ENCODE results near the gene SAMD4B. TPM values are rescaled to one million over a fixed set of nuclear protein-coding genes. Genes with fewer than 3 reads are reported as not detected.

The SAMD4B gene
- total and polyA plus RNA-seq, 5 experiments from 2014 or later, result 5.4 to 55.2 (median 12.3) TPM

GRCh38 chr19:39403331-39404312 lies 61.4 kb downstream of the SAMD4B start:
- ATAC-seq (peak; percentile 29 to 35), DNase-seq (peak; percentile 87 to 99 (median 94))
- Mint-ChIP-seq H3K27ac (peak overlapping the region; percentile 94 to 100 (median 98)), H3K4me3 (peak overlapping the region; percentile 79 to 98 (median 87)), H3K4me1 (peaks cover 29 to 69% (median 60%) of the 10 kb centered on the region in 4 donors), H3K9me3 (no peaks in the 10 kb centered on the region), H3K27me3 (peaks cover 0 to 3% (median 0%) of the 10 kb centered on the region in 5 donors), H3K36me3 (peaks cover 2 to 16% (median 15%) of the 10 kb centered on the region in 3 donors)
- POLR2A ChIA-PET, result interaction anchor here (0.7 to 11.2 kb wide), 9 partner anchors 9 to 1313 kb away, joined by 3 to 258 read pairs (median 7); partner anchors contain the start of genes COQ8B, ITPKC, MED29 and PAF1

DNA sequence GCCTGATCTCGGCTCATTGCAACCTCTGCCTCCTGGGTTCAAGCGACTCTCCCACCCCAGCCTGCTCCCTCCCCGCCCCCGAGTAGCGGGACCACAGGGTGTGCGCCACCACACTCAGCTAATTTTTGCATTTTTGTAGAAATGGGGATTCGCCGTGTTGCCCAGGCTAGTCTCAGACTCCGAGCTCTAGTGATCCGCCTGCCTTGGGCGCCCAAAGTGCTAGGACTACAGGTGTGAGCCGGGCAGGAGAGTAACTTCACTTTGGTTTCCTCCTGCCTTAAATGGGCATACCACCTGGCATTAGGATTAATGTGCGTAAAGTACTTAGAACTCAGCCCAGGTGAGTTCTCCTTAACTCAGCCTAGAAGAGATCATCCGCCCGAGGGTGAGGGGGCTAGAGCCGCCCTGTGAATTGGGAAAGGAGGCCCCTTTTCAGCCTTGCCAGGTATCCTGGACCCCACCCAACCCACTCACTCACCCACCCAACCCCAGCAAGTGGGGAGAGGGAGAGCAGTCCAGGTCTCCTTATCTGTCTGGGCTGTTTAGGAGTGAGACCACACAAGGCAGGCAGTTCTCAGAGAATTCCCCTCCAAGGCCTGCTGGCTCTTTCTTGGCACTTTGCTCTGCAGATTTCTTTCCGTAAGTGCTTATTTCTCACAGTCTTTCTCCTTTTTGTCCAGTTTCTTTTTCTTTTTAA lies 63.2 kb downstream of the SAMD4B start:
- ATAC-seq, result no peak
- DNase-seq, result peak in 3 of 10 donors; percentile 22 to 39 (median 38)
- peak overlapping the region; percentile 79 to 98 (median 92) for H3K4me3 Mint-ChIP-seq
- peaks cover 0 to 2% (median 0%) of the 10 kb centered on the region in 9 donors for H3K9me3 Mint-ChIP-seq
- H3K36me3 Mint-ChIP-seq, result peaks cover 6 to 19% (median 18%) of the 10 kb centered on the region in 3 donors
- peaks cover 0 to 3% (median 0%) of the 10 kb centered on the region in 5 donors for H3K27me3 Mint-ChIP-seq
- peak overlapping the region; percentile 94 to 100 (median 98) for H3K27ac Mint-ChIP-seq
- POLR2A ChIA-PET, result interaction anchor here (0.6 to 11.2 kb wide), 13 partner anchors 8 to 574 kb away, joined by 3 to 258 read pairs (median 5); partner anchors contain the start of genes GMFG, MED29, PAF1 and PLEKHG2
- H3K4me1 Mint-ChIP-seq, result peaks cover 29 to 69% (median 50%) of the 10 kb centered on the region in 4 donors

DNA sequence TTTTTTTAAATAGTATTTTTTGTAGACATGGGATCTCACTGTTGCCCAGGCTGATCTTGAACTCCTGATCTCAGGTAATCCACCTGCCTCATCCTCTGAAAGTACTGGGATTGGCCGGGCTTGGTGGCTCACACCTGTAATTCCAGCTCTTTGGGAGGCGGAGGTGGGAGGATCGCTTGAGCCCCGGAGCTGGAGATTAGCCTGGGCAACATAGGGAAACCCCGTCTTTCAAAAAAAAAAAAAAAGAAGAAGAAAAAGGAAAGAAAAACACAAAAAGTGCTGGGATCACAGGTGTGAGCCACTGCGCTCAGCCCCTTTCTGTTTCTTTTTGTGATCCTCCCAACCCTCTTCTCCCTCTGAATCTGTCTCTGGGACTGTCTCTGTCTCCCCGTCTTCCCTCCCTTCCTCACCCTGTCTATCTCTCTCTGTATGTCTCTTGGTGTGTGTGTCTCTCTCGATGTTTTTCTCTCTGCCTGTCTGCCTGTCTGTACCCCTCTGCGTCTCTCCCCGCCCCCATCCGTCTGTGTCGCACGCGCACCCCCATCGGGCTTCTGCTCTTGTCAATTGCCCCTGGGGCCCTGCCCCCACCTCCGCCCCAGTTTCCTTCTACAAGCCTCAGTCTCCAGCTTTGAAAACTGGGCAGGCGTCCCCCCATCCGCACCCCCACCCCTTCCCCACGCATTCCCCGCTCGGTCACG lies 63.9 kb downstream of the SAMD4B start:
- H3K27ac Mint-ChIP-seq, result peak overlapping the region; percentile 94 to 100 (median 98)
- H3K27me3 Mint-ChIP-seq, result peaks cover 0 to 3% (median 0%) of the 10 kb centered on the region in 5 donors
- peaks cover 0 to 2% (median 0%) of the 10 kb centered on the region in 9 donors for H3K9me3 Mint-ChIP-seq
- DNase-seq, result peak in 9 of 10 donors; percentile 81 to 98 (median 94)
- H3K4me3 Mint-ChIP-seq, result peak overlapping the region; percentile 79 to 98 (median 92)
- peaks cover 6 to 19% (median 18%) of the 10 kb centered on the region in 3 donors for H3K36me3 Mint-ChIP-seq
- POLR2A ChIA-PET, result interaction anchor here (0.8 to 9.1 kb wide), 9 partner anchors 9 to 554 kb away, joined by 3 to 183 read pairs (median 4); partner anchors contain the start of genes EID2B, GMFG, MED29 and PAF1
- peaks cover 35 to 71% (median 51%) of the 10 kb centered on the region in 4 donors for H3K4me1 Mint-ChIP-seq
- peak; percentile 19 to 24 for ATAC-seq

DNA sequence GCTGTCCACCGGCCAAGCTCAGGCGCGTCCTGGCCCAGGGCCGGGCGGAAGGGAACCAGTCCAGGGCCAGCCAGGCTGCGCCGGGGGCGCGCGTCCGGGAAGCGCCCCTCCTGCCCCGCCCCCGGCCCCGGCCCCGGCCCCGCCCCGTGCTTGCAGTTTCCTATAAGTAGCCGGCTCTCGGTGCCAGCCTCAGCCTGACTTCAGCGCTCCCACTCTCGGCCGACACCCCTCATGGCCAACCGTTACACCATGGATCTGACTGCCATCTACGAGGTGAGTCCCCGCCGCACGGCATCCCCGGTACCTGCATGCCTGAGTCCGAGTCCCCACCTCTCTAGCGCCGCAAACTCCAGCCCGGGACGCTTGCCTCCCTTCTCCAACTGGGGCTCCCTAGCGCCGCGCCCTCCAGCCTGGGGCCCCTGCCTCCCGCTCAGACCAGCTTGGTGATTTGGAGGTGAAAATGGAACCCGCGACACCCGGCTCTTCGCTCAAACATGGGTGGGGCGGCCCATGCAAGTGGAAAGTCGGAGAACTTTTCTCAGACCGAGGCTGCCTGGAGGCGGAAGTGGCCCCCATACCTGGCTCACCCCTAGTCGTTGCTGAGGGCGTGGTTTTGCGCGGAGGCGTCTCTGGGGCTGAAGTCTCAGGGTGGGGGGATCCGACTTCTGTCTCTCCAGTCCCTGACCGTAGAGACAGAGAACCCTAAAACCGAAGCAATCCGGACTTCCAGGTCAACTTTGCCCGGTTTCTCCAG lies 64.6 kb downstream of the SAMD4B start, which contains the start of gene ZFP36:
ZFP36 (plus strand) TSS at position 192 of the 754 bp plus-strand sequence; CDS start at position 250, 58 bp downstream.
- Mint-ChIP-seq H3K9me3 (peaks cover 0 to 2% (median 0%) of the 10 kb centered on the region in 9 donors), H3K4me1 (peaks cover 36 to 71% (median 51%) of the 10 kb centered on the region in 4 donors), H3K4me3 (peak within 1 kb of the TSS; percentile 79 to 98 (median 94)), H3K36me3 (peaks cover 6 to 19% (median 18%) of the 10 kb centered on the region in 3 donors), H3K27me3 (peaks cover 0 to 4% (median 0%) of the 10 kb centered on the region in 5 donors), H3K27ac (peak within 1 kb of the TSS; percentile 94 to 100 (median 98))
- peak; percentile 81 to 95 (median 89) for DNase-seq
- peak; percentile 27 to 28 for ATAC-seq
- POLR2A ChIA-PET, result interaction anchor here (0.8 to 9.1 kb wide), 10 partner anchors 9 to 553 kb away, joined by 3 to 183 read pairs (median 10); partner anchors contain the start of genes EID2B, GMFG, MED29 and PAF1

DNA sequence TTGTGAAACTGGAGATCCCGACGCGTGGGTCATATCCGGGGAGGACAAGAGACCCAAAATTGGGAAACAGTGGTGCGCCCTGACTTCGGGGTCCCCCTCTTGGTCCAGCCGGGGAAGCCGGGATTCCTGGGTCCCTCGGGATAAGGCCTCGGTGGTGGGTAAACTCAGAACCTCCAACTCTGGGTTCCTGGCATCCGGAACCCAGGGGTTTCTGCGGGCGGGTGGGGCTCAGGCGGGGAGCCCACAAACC lies 65.1 kb downstream of the SAMD4B start:
- DNase-seq (peak in 1 of 10 donors; percentile 67), ATAC-seq (no peak)
- H3K4me1 Mint-ChIP-seq, result peaks cover 36 to 71% (median 51%) of the 10 kb centered on the region in 4 donors
- peak overlapping the region; percentile 79 to 98 (median 94) for H3K4me3 Mint-ChIP-seq
- POLR2A ChIA-PET, result interaction anchor here (1.1 to 9.1 kb wide), 7 partner anchors 10 to 125 kb away, joined by 3 to 183 read pairs (median 17); partner anchors contain the start of genes EID2B, GMFG, MED29 and PAF1
- H3K36me3 Mint-ChIP-seq, result peaks cover 6 to 21% (median 19%) of the 10 kb centered on the region in 3 donors
- peaks cover 0 to 8% (median 0%) of the 10 kb centered on the region in 5 donors for H3K27me3 Mint-ChIP-seq
- H3K9me3 Mint-ChIP-seq, result peaks cover 0 to 5% (median 0%) of the 10 kb centered on the region in 9 donors
- peak overlapping the region; percentile 93 to 100 (median 98) for H3K27ac Mint-ChIP-seq

DNA sequence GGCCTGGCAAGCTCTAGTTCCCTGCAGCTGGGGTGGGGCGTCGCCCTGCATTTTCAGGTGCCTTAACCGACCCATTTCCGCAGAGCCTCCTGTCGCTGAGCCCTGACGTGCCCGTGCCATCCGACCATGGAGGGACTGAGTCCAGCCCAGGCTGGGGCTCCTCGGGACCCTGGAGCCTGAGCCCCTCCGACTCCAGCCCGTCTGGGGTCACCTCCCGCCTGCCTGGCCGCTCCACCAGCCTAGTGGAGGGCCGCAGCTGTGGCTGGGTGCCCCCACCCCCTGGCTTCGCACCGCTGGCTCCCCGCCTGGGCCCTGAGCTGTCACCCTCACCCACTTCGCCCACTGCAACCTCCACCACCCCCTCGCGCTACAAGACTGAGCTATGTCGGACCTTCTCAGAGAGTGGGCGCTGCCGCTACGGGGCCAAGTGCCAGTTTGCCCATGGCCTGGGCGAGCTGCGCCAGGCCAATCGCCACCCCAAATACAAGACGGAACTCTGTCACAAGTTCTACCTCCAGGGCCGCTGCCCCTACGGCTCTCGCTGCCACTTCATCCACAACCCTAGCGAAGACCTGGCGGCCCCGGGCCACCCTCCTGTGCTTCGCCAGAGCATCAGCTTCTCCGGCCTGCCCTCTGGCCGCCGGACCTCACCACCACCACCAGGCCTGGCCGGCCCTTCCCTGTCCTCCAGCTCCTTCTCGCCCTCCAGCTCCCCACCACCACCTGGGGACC lies 65.6 kb downstream of the SAMD4B start:
- ATAC-seq (peak; percentile 4 to 6), DNase-seq (peak in 8 of 10 donors; percentile 52 to 93 (median 76))
- Mint-ChIP-seq H3K4me3 (peak overlapping the region; percentile 79 to 98 (median 94)), H3K27ac (peak overlapping the region; percentile 93 to 100 (median 98)), H3K27me3 (peaks cover 0 to 8% (median 0%) of the 10 kb centered on the region in 5 donors), H3K36me3 (peaks cover 6 to 21% (median 19%) of the 10 kb centered on the region in 3 donors), H3K4me1 (peaks cover 36 to 67% (median 48%) of the 10 kb centered on the region in 4 donors), H3K9me3 (peaks cover 0 to 5% (median 0%) of the 10 kb centered on the region in 9 donors)
- POLR2A ChIA-PET, result interaction anchor here (0.6 to 9.1 kb wide), 9 partner anchors 10 to 308 kb away, joined by 3 to 183 read pairs (median 9); partner anchors contain the start of genes GMFG, MED29, PAF1 and RPS16

DNA sequence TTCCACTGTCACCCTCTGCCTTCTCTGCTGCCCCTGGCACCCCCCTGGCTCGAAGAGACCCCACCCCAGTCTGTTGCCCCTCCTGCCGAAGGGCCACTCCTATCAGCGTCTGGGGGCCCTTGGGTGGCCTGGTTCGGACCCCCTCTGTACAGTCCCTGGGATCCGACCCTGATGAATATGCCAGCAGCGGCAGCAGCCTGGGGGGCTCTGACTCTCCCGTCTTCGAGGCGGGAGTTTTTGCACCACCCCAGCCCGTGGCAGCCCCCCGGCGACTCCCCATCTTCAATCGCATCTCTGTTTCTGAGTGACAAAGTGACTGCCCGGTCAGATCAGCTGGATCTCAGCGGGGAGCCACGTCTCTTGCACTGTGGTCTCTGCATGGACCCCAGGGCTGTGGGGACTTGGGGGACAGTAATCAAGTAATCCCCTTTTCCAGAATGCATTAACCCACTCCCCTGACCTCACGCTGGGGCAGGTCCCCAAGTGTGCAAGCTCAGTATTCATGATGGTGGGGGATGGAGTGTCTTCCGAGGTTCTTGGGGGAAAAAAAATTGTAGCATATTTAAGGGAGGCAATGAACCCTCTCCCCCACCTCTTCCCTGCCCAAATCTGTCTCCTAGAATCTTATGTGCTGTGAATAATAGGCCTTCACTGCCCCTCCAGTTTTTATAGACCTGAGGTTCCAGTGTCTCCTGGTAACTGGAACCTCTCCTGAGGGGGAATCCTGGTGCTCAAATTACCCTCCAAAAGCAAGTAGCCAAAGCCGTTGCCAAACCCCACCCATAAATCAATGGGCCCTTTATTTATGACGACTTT lies 66.4 kb downstream of the SAMD4B start:
- peak overlapping the region; percentile 93 to 100 (median 98) for H3K27ac Mint-ChIP-seq
- H3K36me3 Mint-ChIP-seq, result peaks cover 6 to 21% (median 19%) of the 10 kb centered on the region in 3 donors
- POLR2A ChIA-PET, result interaction anchor here (0.6 to 9.1 kb wide), 13 partner anchors 7 to 308 kb away, joined by 3 to 183 read pairs (median 5); partner anchors contain the start of genes GMFG, MED29, PAF1 and RPS16
- peak in 6 of 10 donors; percentile 34 to 57 (median 48) for DNase-seq
- H3K27me3 Mint-ChIP-seq, result peaks cover 0 to 8% (median 0%) of the 10 kb centered on the region in 5 donors
- H3K4me1 Mint-ChIP-seq, result peaks cover 36 to 66% (median 49%) of the 10 kb centered on the region in 4 donors
- H3K9me3 Mint-ChIP-seq, result peaks cover 0 to 5% (median 0%) of the 10 kb centered on the region in 9 donors
- peak overlapping the region; percentile 79 to 98 (median 94) for H3K4me3 Mint-ChIP-seq
- ATAC-seq, result no peak

DNA sequence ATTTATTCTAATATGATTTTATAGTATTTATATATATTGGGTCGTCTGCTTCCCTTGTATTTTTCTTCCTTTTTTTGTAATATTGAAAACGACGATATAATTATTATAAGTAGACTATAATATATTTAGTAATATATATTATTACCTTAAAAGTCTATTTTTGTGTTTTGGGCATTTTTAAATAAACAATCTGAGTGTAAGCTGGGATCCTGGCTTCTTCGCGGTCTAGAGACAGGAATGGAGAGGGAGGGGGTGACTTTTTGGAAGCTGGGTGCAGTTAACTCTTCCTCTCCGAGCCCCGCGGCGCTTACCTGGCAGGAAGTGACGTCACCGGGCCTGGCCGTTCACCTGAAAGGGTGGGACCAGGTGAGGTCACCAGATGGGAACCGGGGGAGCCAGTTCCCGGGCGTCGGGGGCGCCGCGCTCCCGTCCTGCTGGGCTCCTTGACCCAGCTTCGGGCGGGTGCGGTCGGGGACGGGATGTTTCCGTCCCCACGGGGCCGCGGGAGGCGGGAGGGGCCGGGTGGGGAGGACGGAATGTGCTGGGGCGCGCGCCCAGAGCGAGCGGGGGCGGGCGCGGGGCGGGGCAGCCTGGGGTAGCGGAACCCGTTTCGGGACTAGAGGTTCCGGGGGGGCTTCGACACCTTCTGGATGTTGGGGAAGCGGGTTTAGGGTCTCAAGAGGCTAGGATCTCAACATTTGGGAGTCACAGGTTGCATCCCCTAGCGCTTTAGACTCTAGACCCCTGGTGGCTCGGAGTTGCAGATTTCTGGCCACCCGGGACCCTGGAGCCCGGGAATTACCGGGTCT lies 67.2 kb downstream of the SAMD4B start:
- POLR2A ChIA-PET, result interaction anchor here (0.9 to 9.1 kb wide), 10 partner anchors 8 to 73 kb away, joined by 3 to 183 read pairs (median 7); partner anchors contain the start of genes GMFG, MED29, PAF1 and RPS16
- H3K4me3 Mint-ChIP-seq, result peak overlapping the region; percentile 79 to 98 (median 94)

More for the DNA sequence above, 67.2 kb downstream of the SAMD4B start:
- Mint-ChIP-seq H3K4me1 (peaks cover 44 to 67% (median 52%) of the 10 kb centered on the region in 4 donors), H3K36me3 (peaks cover 6 to 23% (median 21%) of the 10 kb centered on the region in 3 donors), H3K27me3 (peaks cover 0 to 8% (median 0%) of the 10 kb centered on the region in 5 donors), H3K27ac (peak overlapping the region; percentile 93 to 100 (median 98)), H3K9me3 (peaks cover 0 to 5% (median 0%) of the 10 kb centered on the region in 9 donors)
- DNase-seq (peak; percentile 70 to 92 (median 86)), ATAC-seq (peak; percentile 5 to 6)

Measured in naive thymus-derived CD8-positive, alpha-beta T cell (primary cell).